ENCODE results near the gene PPL. TPM values are rescaled to one million over a fixed set of nuclear protein-coding genes. Genes with fewer than 3 reads are reported as not detected.

PPL gene
- total and polyA plus RNA-seq, 2 of the 13 experiments (the other 11 are each of a cell fraction or from before 2014, with no cell fraction given) = 5.7 to 6.6 TPM

GRCh38 chr16:4936991-4937781 lies at the start of gene PPL (continued):
- TF ChIP-seq THAP9 (CRISPR knock-in tag; IDR thresholded peaks at IDR 0.05; ENCODE audit: borderline replicate concordance) = peak; percentile 21
- peak; percentile 82 for TF ChIP-seq ZBTB38 (CRISPR knock-in tag; IDR thresholded peaks at IDR 0.05)
- no peak for TF ChIP-seq NFATC3 (CRISPR knock-in tag; IDR thresholded peaks at IDR 0.05)
- TF ChIP-seq ZNF816 (CRISPR knock-in tag; IDR thresholded peaks at IDR 0.05; ENCODE audit: borderline replicate concordance) = no peak
- peak; percentile 63; the same call in 1 of the 2 replicates for TF ChIP-seq ZNF839 (CRISPR knock-in tag; IDR thresholded peaks at IDR 0.05; ENCODE audit: borderline replicate concordance)
- TF ChIP-seq PATZ1 (CRISPR knock-in tag; IDR thresholded peaks at IDR 0.05) = peak; percentile 97
- no peak for TF ChIP-seq TOE1 (CRISPR knock-in tag; IDR thresholded peaks at IDR 0.05)
- no peak for TF ChIP-seq MAF1 (CRISPR knock-in tag; IDR thresholded peaks at IDR 0.05; ENCODE audit: borderline replicate concordance)
- TF ChIP-seq ZNF224 (CRISPR knock-in tag; IDR thresholded peaks at IDR 0.05) = peak; percentile 61; the same call in 1 of the 2 replicates
- no peak for TF ChIP-seq LBX2 (CRISPR knock-in tag; IDR thresholded peaks at IDR 0.05; ENCODE audit: borderline replicate concordance)
- peak in 1 of 2 experiments; percentile 67; a peak in 2 of 4 replicates for TF ChIP-seq KLF16 (CRISPR knock-in tag; IDR thresholded peaks at IDR 0.05)
- 0 out of 2 replicates have a peak, but pooled peaks have one; percentile 47 for TF ChIP-seq AHR (CRISPR knock-in tag; IDR thresholded peaks at IDR 0.05)
- no peak for TF ChIP-seq ZNF580 (CRISPR knock-in tag; IDR thresholded peaks at IDR 0.05; ENCODE audit: borderline replicate concordance, low read depth)
- no peak for TF ChIP-seq ZHX2 (IDR thresholded peaks at IDR 0.05; ENCODE audit: low read depth)
- no peak for TF ChIP-seq ZHX2 (CRISPR knock-in tag; IDR thresholded peaks at IDR 0.05; ENCODE audit: borderline replicate concordance)
- 0 out of 2 replicates have a peak, but pooled peaks have one; percentile 9 for TF ChIP-seq HMG20B (CRISPR knock-in tag; conservative IDR thresholded peaks at IDR 0.05)
- no peak for TF ChIP-seq ZNF781 (CRISPR knock-in tag; IDR thresholded peaks at IDR 0.05; ENCODE audit: borderline replicate concordance, not compliant biosample characterization)

Measured in HepG2 (cell line).